Measurements from ENCODE around the gene BLOC1S5.

Gene BLOC1S5

DNA sequence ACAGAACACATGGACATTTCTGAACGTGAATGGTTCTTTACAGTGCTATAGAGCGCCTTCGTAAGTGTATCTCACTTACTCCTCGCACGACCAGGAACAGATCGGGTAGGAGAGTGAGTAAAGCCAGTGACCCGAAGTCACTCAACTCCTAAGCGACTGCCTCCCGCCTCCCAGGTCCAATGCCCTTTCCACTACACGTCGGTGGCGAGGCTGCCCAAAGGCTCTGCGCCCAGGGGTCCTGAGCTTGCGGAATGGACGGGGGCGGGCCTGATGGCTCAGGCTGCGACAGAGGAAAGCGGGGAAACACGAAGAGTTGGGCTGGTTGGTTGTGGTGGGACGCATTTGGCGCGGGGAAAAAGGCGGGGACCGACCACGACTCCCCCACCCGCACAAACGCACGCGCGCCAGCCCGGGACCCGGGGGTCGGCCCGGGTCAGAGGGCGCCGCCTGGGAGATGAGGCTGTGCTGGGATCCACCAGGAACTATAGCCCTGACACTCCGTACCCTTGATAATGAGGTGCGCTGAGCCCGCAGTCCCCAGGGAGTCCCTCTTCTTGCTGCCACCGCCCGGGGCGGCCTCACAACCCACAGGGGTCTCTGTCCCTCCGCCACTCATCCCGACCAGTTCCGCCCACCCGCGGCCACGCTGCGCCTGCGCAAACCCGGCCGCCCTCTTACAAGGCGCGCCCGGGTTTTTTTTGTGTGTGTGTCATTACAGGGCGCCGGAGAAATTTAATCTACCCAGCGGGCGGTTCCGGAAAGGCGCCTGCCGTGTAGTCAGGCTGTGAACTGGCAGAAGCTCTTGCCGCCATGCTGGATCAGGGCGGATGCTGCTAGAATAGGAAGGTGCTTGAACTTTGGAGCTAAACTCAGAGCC lies at the start of gene BLOC1S5:
Gene BLOC1S5 (minus strand): TSS at position 629 of the 877 bp plus-strand sequence. CDS start 13 bp downstream, at position 616.
- peak; percentile 95 for DNase-seq

- no peak for DNase-seq
Measured at GRCh38 chr6:8113131-8113654, 49.0 kb upstream of the BLOC1S5 start.

DNA sequence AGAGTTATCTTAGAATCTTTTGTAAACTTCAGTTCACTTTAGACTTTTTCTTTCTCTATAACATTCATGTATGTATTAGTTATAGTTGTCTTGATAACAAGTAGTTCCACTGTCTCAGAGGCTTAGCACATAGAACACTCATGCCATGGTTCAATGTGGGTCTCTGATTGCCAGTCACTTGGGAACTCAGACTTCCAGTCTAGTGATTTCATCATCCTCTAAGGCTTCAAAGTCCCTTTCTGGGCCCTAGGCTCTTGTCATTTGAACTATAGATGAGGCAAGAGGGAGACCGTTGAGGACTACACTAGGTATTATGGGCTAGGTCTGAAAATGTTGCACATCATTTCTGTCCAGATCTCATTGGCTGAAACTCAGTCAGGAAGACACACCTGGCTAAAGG lies 46.5 kb upstream of the BLOC1S5 start:
- DNase-seq, result no peak

GRCh38 chr6:8110117-8110721 lies 46.0 kb upstream of the BLOC1S5 start:
- no peak for DNase-seq

GRCh38 chr6:8108759-8109539 lies 44.8 kb upstream of the BLOC1S5 start:
- DNase-seq, result no peak

DNA sequence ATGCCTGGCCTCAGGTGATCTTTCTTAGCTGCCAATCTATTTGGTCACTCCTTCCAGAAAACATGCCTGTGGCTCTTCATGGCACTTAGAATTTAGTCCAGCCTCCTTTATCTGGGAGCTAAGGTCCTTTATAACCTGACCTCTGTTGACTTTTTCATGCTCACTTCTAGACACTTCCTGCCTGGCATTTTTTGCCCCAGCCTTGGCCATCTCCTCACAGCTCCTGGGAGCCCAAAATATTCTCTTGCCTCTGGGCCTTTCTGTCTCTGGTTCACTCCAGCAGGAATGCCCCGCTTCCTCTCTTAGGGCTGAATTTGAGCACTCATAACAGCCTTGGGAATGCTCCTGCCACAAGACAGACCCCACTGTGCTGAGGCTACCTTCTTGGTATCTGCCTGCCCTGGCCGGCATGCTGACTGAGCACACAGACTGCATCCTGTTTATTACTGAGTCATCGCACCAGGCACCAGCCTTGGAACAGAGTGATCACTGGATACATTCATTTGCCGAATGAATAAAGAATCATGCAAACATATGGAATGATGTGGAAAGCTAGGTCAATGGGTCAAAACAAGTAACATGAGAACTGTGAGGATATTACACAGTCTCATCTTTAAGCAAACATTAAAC lies 44.0 kb upstream of the BLOC1S5 start:
- no peak for DNase-seq

DNA sequence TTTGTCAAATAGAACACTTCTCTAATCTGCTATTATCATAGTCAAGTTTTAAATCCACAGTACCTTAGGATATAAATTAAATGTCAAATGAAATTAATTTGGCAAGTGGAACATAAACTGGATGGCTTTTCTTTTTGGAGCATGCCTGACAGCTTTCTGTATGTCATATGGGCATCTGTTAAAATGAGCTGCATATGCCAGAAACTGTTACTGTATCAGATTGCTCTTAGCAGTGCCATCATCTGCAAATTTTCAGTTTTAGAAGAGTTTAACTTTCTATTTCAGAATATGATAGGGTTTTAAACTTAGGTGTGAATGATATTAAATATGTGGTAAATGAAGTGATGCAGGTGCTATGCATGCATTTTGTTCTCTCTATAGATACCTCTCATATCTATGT lies 41.6 kb upstream of the BLOC1S5 start:
- no peak for DNase-seq

DNA sequence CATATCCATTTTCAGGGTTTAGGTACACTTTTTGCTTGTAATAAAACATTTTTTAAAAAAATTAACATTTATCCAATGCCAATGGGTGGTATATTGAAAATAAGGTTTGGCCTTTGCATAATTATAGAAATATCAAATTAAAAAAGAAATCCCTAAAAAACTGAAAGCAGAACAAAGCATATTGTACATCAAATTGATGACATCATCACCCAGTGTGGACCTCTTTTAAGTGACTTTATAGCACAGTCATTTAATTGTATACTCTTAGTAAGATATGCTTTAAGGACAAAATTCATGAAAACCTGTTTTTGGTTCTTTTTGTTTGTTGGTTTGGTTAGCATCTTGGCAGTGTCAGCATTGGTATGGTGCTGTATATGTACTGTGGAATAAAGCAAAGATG lies 39.5 kb upstream of the BLOC1S5 start:
- DNase-seq, result no peak

DNA sequence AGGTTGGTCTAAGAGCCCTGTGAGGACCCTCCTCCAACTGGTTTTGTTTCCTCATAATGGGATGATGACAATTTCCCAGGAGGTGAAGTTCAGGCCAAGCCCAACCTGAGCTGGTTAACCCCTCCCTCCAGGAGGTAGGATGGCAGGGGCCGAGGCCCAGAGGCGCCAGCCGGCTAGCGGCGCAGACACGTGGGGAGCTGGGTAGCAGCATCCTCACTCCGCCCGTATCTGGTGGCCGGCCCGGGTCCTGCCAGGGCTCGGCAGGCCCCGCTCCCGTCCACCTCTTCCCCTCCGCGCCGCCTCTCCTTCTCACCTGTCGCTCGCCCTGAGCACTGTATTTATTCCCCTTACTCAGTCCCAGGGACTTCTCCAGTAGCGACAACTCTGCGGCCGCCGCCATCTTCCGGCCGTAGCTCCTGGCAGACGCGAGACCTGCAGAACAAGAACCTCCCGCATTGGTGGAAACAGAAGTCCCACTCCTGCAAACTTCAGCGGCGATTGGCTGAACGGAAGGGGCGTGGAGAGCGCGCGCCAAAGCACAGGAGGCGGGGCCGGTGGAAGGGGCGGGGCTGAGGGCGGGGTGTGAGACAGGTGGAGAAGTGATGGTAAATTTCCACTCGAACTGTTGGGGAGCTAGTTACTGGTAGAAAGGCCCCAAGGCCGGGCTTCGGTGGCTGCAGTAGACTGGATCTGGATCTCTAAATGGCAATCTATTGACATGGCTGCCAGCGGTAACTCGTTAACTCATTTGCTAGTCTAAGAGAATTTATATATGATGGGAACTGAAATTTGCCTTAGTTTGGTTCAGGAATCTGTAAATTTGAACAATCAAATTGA lies 38.2 kb upstream of the BLOC1S5 start, which contains the start of gene EEF1E1:
Gene EEF1E1 (minus strand): TSS at position 427 of the 837 bp plus-strand sequence. CDS start 27 bp downstream, at position 400.
- peak; percentile 99 for DNase-seq

- no peak for DNase-seq
Measured at GRCh38 chr6:8100159-8100854, 36.1 kb upstream of the BLOC1S5 start.

DNA sequence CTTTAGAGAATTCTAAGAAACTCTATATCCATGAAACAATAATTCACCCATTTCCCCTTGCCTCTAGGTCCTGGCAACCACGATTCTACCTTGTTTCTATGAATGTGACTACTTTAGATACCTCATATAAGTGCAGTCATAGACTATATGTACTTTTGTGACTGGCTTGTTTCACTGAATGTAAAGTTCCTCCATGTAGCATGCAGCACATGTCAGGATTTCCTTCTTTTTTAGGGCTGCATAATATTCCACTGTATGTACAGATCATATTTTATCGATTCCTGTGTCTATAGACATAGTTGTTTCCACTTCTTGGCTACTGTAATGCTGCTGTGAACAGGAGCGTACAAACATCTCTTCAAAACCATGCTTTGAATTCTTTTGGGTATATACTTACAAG lies 26.5 kb upstream of the BLOC1S5 start:
- DNase-seq, result no peak

- DNase-seq, result no peak
Measured at GRCh38 chr6:8088886-8089285, 24.7 kb upstream of the BLOC1S5 start.

GRCh38 chr6:8087870-8088754 lies 23.9 kb upstream of the BLOC1S5 start:
- no peak for DNase-seq

GRCh38 chr6:8086755-8087306 lies 22.6 kb upstream of the BLOC1S5 start:
- DNase-seq, result no peak

DNA sequence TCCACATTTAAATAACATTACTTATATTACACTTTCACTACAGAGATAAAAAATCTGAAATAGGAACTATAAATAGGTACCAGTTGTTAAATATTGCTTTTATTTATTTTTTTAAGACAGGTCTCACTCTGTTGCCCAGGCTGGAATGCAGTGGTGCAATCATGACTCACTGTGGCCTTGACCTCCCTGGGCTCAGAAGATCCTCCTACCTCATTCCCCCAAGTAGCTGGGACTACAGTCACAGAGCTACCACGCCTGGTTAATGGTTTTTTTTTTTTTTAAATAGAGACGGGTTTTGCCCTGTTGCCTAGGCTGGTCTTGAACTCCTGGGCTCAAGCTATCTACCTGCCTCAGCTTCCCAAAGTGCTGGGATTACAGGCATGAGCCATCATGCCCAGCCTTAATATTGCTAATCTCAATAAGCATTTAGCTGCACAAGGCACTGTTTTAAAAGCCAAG lies 20.9 kb upstream of the BLOC1S5 start:
- no peak for DNase-seq

- DNase-seq, result no peak
Measured at GRCh38 chr6:8084586-8084985, 20.4 kb upstream of the BLOC1S5 start.

DNA sequence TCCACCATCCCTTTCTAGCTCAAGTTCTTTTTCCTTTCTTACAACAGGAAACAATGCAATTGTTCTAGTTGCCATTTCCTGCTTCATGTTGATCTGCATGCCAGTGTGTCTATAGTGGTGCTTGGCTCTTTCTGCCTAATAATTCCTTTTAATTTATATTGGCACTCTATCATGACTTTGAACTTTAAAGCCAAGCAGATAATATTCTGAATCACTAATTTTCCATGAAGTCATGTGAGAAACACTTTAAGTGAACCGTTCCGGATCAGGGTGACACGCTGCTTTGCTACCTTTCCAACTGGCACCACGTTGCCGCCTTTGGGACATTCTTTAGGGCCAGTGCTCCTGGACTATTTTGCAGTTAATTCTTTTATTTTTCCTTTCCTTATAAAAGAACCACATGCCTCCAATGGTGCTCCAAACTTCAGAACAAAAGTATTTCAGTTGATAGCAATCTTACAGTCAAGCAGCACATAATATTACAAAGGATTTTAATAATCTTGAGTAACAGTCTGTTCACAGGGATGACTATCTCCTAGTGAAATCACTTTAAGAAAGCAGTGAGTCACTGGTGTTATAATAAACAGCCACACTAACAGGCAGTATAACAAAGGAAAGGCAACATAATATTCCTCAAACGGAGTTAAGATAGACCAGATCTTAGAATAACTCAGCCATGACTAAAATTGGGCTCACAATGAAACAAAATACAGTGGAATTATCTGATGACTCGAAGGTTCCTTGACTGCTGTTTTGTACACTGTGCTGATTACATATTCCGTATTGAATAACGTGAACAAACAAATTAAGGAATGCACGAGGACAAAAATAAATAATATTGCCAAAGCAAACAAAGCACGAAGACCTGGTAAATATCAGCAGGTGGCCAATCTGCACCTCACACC lies 19.0 kb upstream of the BLOC1S5 start:
- DNase-seq, result no peak

DNA sequence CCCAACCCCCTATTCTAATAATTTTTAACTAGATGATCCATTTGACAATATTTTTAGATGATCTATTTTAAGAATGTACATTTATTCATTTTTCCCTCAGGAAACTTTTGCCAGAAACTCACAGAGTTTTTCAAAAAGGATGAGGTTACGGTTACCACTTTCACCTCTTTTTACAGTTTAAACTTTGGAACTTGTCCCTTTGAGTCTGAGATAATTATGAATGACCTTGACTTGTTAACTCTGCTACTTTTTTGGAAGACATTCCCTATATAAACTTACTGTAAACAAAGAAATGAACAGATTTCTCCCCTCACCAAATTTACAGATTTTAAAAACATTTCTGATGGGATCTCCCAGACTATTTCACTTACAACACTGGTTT lies 18.4 kb upstream of the BLOC1S5 start:
- DNase-seq, result no peak
